B cell (primary cell): ENCODE data around the gene RSPH1. TPM values are rescaled to one million over a fixed set of nuclear protein-coding genes. Genes with fewer than 3 reads are reported as not detected.

ENCODE experiments used
- ATAC-seq: fragments of 200-7000 bp; cut with Tn5 transposase; one replicate; pipeline ENCODE4 v1.10.0; 2021; ENCODE audit warnings: low read depth, mild to moderate bottlenecking, moderate number of reproducible peaks, moderate library complexity
- CTCF ChIA-PET: fragments of 350-600 bp; sonication (Branson Sonifier 250); formaldehyde crosslinking; loops from one replicate; lab custom pipeline; 2021; ENCODE audit warnings: antibody characterized with exemption, inconsistent platforms; lab: Charles Lee
- POLR2A ChIA-PET: fragments of 350-600 bp; sonication (Branson Sonifier 250); formaldehyde crosslinking; loops from one replicate; lab custom pipeline; 2021; ENCODE audit warnings: antibody characterized with exemption; lab: Charles Lee
- DNase-seq: peaks from one replicate; pipeline ENCODE4 v3.0.0; 2013
- H2AFZ ChIP-seq: 2 replicates; pipeline ENCODE4 v1.6.1; 2012; ENCODE audit warnings: mild to moderate bottlenecking, low read depth, low read length; ENCODE audit not compliant: insufficient read depth, poor library complexity, severe bottlenecking
- H3K27ac ChIP-seq, 2 donors: 1 replicate in 1 of 2; 2 replicates in 1 of 2; pipeline ENCODE4 v1.5.1; 2012 to 2013; ENCODE audit warnings: low read length in 2 of 2, mild to moderate bottlenecking in 2 of 2, moderate library complexity in 1 of 2
- H3K27me3 ChIP-seq, 4 experiments: fragments of 200-600 bp in 1 of 4; sonication (generic) in 1 of 4; replicated peaks in 1 of 4; 1 replicate in 2 of 4; 2 replicates in 2 of 4; pipeline versions ENCODE4 v1.6.1 to v1.7.0; 2013 to 2016; ENCODE audit warnings: low read length in 3 of 4, mild to moderate bottlenecking in 2 of 4, mixed read lengths in 1 of 4, moderate library complexity in 1 of 4; ENCODE audit not compliant: insufficient read depth in 4 of 4, control insufficient read depth in 3 of 4; ENCODE audit errors: control extremely low read depth in 1 of 4
- H3K36me3 ChIP-seq, 2 experiments: replicated peaks in 1 of 2; 1 replicate in 1 of 2; 2 replicates in 1 of 2; pipeline versions ENCODE4 v1.6.1 to v1.7.1; 2013; ENCODE audit warnings: low read length in 1 of 2; ENCODE audit not compliant: insufficient read depth in 2 of 2, control insufficient read depth in 1 of 2; ENCODE audit errors: control extremely low read depth in 1 of 2, extremely low read depth in 1 of 2
- H3K4me1 ChIP-seq, 2 donors: fragments of 200-600 bp in 1 of 2; sonication (generic) in 1 of 2; 1 replicate in 1 of 2; 2 replicates in 1 of 2; pipeline versions ENCODE4 v1.5.1 to v1.6.1; 2013 to 2017; ENCODE audit warnings: low read length in 2 of 2; ENCODE audit not compliant: control insufficient read depth in 2 of 2, insufficient read depth in 2 of 2
- H3K4me2 ChIP-seq: replicated peaks from 2 replicates; pipeline ENCODE3; 2012; ENCODE audit warnings: mild to moderate bottlenecking, low read depth, low read length; ENCODE audit not compliant: poor library complexity, severe bottlenecking
- H3K4me3 ChIP-seq, 5 experiments: fragments of 200-600 bp in 1 of 5; sonication (generic) in 1 of 5; 1 replicate in 3 of 5; 2 replicates in 2 of 5; pipeline versions ENCODE4 v1.5.1 to v1.7.0; 2011 to 2016; ENCODE audit warnings: low read length in 4 of 5, mild to moderate bottlenecking in 4 of 5, low read depth in 2 of 5, control low read depth in 1 of 5, moderate library complexity in 1 of 5; ENCODE audit not compliant: insufficient read depth in 1 of 5; ENCODE audit errors: control extremely low read depth in 1 of 5, extremely low read depth in 1 of 5
- H3K79me2 ChIP-seq: fragments of 200-600 bp; sonication (generic); one replicate; pipeline ENCODE4 v1.6.0; 2016; ENCODE audit warnings: low read length; ENCODE audit not compliant: control insufficient read depth, insufficient read depth
- H3K9ac ChIP-seq: fragments of 200-600 bp; sonication (generic); 2 replicates; pipeline ENCODE4 v1.6.1; 2017; ENCODE audit warnings: mild to moderate bottlenecking, low read length, moderate library complexity
- H3K9me3 ChIP-seq, 3 donors: one replicate each; pipeline versions ENCODE4 v1.6.1 to v1.7.1; 2013; ENCODE audit warnings: low read length in 2 of 3; ENCODE audit not compliant: control insufficient read depth in 2 of 3, insufficient read depth in 1 of 3; ENCODE audit errors: control extremely low read depth in 1 of 3
- H4K20me1 ChIP-seq: 2 replicates; pipeline ENCODE4 v1.6.0; 2012; ENCODE audit warnings: mild to moderate bottlenecking, low read length; ENCODE audit not compliant: insufficient read depth, control insufficient read depth, poor library complexity, severe bottlenecking
- H3K27ac Mint-ChIP-seq: one replicate; pipeline ENCODE4 v1.8.0; 2021; ENCODE audit warnings: mixed read lengths
- H3K27me3 Mint-ChIP-seq: one replicate; pipeline ENCODE4 v1.8.0; 2021; ENCODE audit warnings: mixed read lengths
- H3K4me1 Mint-ChIP-seq: one replicate; pipeline ENCODE4 v1.8.0; 2021; ENCODE audit warnings: mixed read lengths
- H3K4me3 Mint-ChIP-seq: one replicate; pipeline ENCODE4 v1.8.0; 2021; ENCODE audit warnings: mixed read lengths
- H3K9me3 Mint-ChIP-seq: one replicate; pipeline ENCODE4 v1.8.0; 2022; ENCODE audit warnings: mixed read lengths; ENCODE audit not compliant: insufficient read depth
- CTCF ChIP-seq: fragments of 200-600 bp; IDR thresholded peaks from one replicate; pipeline ENCODE4 v1.8.0; 2022; ENCODE audit warnings: antibody characterized with exemption, mild to moderate bottlenecking
- EZH2 ChIP-seq: IDR thresholded peaks from 2 replicates; pipeline ENCODE4 v1.6.1; 2012; ENCODE audit warnings: borderline replicate concordance, low read depth, mild to moderate bottlenecking, moderate library complexity, low read length; ENCODE audit not compliant: insufficient read depth, poor library complexity, severe bottlenecking
- WGBS: methylation state at CpG from one replicate; pipeline ENCODE4 v1.1.5; 2013; ENCODE audit warnings: missing lambda C conversion rate; ENCODE audit not compliant: insufficient coverage; 5-methylcytosine and 5-hydroxymethylcytosine counted together
- intact Hi-C: fragments of 100-400 bp; cut with micrococcal nuclease; formaldehyde crosslinking; loops from one replicate; pipeline ENCODE4 v1.10.0; 2022
- polyA plus RNA-seq: library from polyadenylated mRNA; depleted of rRNA; stranded (reverse); fragments of >200 nt; gene quantifications from 2 replicates; pipeline ENCODE4 v1.2.3, GENCODE V29; 2012
- total RNA-seq, 2 donors: library from RNA; stranded (reverse); fragments of 120-200 nt in 1 of 2; gene quantifications; 1 replicate in 1 of 2; 2 replicates in 1 of 2; pipeline versions ENCODE4 v1.2.3 to v1.2.4, GENCODE V29; 2013 to 2022

The RSPH1 gene
- total and polyA plus RNA-seq, 2 donors (not counting 1 experiment from before 2014, with no cell fraction given) = 0.10 to 0.64 TPM

- Mint-ChIP-seq H3K9me3 (no peaks in the 10 kb centered on the region), H3K27me3 (no peaks in the 10 kb centered on the region), H3K27ac (no peak overlapping the region), H3K4me3 (no peak overlapping the region), H3K4me1 (peaks cover 72% of the 10 kb centered on the region)
- no peaks in the 10 kb centered on the region for H3K27me3 ChIP-seq
- H3K79me2 ChIP-seq = peaks cover 92% of the 10 kb centered on the region
- CTCF ChIA-PET = interaction anchor here (0.5 to 6.9 kb wide), 2 partner anchors 15 to 61 kb away, joined by 3 to 51 read pairs; no protein-coding TSS in a partner anchor
- WGBS = 86% methylated on average over 1 of the region's 1 CpG
- no peak overlapping the region for H3K4me3 ChIP-seq
- no peak overlapping the region for H3K4me2 ChIP-seq
- no peak overlapping the region for H3K9ac ChIP-seq
- TF ChIP-seq CTCF = no peak
- no peak for TF ChIP-seq EZH2
- no peak for ATAC-seq
- no peak overlapping the region for H3K27ac ChIP-seq
- H3K36me3 ChIP-seq = peaks cover 0 to 65% of the 10 kb centered on the region in 2 experiments
- no peak for DNase-seq
- intact Hi-C loops = loop anchor here (5.0 kb wide), 1 partner anchor 509 kb away; the partner anchor contains the start of gene ZBTB21
- POLR2A ChIA-PET = no interaction called here
- H3K4me1 ChIP-seq = peaks cover 31 to 36% of the 10 kb centered on the region in 2 donors
- H3K9me3 ChIP-seq = no peaks in the 10 kb centered on the region
- H2AFZ ChIP-seq = no peak overlapping the region
- no peaks in the 10 kb centered on the region for H4K20me1 ChIP-seq
These were observed 25.4 kb upstream of the RSPH1 start for GRCh38 chr21:42521384-42521783.

GRCh38 chr21:42520628-42521253 lies 24.7 kb upstream of the RSPH1 start:
- H2AFZ ChIP-seq = no peak overlapping the region
- ChIA-PET POLR2A (no interaction called here), CTCF (no interaction called here)
- no peak overlapping the region for H3K4me2 ChIP-seq
- H3K9me3 ChIP-seq = no peaks in the 10 kb centered on the region
- no peak overlapping the region for H3K4me3 Mint-ChIP-seq
- H3K4me3 ChIP-seq = no peak overlapping the region
- no peak overlapping the region for H3K9ac ChIP-seq
- H3K79me2 ChIP-seq = peaks cover 93% of the 10 kb centered on the region
- H3K4me1 ChIP-seq = peaks cover 25 to 36% of the 10 kb centered on the region in 2 donors
- H3K4me1 Mint-ChIP-seq = peaks cover 69% of the 10 kb centered on the region
- no peaks in the 10 kb centered on the region for H4K20me1 ChIP-seq
- DNase-seq = no peak
- 98% methylated on average over 17 of the region's 18 CpGs for WGBS
- H3K27ac ChIP-seq = no peak overlapping the region
- intact Hi-C loops = loop anchor here (5.0 kb wide), 1 partner anchor 508 kb away; the partner anchor contains the start of gene ZBTB21
- no peak overlapping the region for H3K27ac Mint-ChIP-seq
- H3K27me3 ChIP-seq = no peaks in the 10 kb centered on the region
- H3K36me3 ChIP-seq = peaks cover 1 to 59% of the 10 kb centered on the region in 2 experiments
- no peak for ATAC-seq
- no peaks in the 10 kb centered on the region for H3K9me3 Mint-ChIP-seq
- H3K27me3 Mint-ChIP-seq = no peaks in the 10 kb centered on the region
- TF ChIP-seq EZH2 = no peak
- TF ChIP-seq CTCF = no peak
